Measurements from ENCODE around the gene ARNT2. TPM values are rescaled to one million over a fixed set of nuclear protein-coding genes. Genes with fewer than 3 reads are reported as not detected.

ARNT2 gene
- polyA plus RNA-seq, 1 of the 3 experiments (the other 2 are of a cell fraction), result 17.0 TPM

GRCh38 chr15:80587007-80587406 lies 182.8 kb downstream of the ARNT2 start:
- CTCF ChIA-PET, result interaction anchor here (1.0 to 1.9 kb wide), 2 partner anchors 19 to 189 kb away, joined by 4 to 8 read pairs; no protein-coding TSS in a partner anchor
- H3K4me1 ChIP-seq (ENCODE audit: control insufficient read depth in 1 of 2, insufficient read depth in 2 of 2, low read depth in 1 of 2, low read length in 1 of 2), result peaks cover 0 to 6% of the 10 kb centered on the region in 2 experiments; a peak in 2 of 4 replicates
- no peak overlapping the region for H3K4me2 ChIP-seq
- WGBS (ENCODE audit: low lambda C conversion rate), result 90% methylated on average over 2 of the region's 2 CpGs
- TF ChIP-seq EP300 (IDR thresholded peaks at IDR 0.05; ENCODE audit: borderline replicate concordance in 1 of 2, low read depth in 1 of 2, low read length in 1 of 2) (no peak), RAD21 (IDR thresholded peaks at IDR 0.05; ENCODE audit: low read length) (no peak), TEAD4 (IDR thresholded peaks at IDR 0.05; ENCODE audit: borderline replicate concordance, insufficient read depth) (no peak), IRF3 (IDR thresholded peaks at IDR 0.05; ENCODE audit: low read depth, low read length) (no peak)
- no peaks in the 10 kb centered on the region for H3K9me3 ChIP-seq
- no peak overlapping the region for H3K9ac ChIP-seq
- peaks cover 0 to 27% of the 10 kb centered on the region in 2 experiments for H3K36me3 ChIP-seq (replicated peaks in 1 of 2; ENCODE audit: control insufficient read depth in 1 of 2, insufficient read depth in 2 of 2, low read length in 1 of 2)
- no peaks in the 10 kb centered on the region for H3K27me3 ChIP-seq (ENCODE audit: insufficient read depth)
- no peak overlapping the region for H2AFZ ChIP-seq (ENCODE audit: low read depth)
- no peaks in the 10 kb centered on the region for H3K79me2 ChIP-seq (ENCODE audit: insufficient read depth)
- no peak for DNase-seq
- no peak overlapping the region for H3K4me3 ChIP-seq (ENCODE audit: low read depth in 2 of 2, low read length in 1 of 2)
- peaks cover 7% of the 10 kb centered on the region for H3F3A ChIP-seq (replicated peaks; ENCODE audit: insufficient read depth)
- POLR2A ChIA-PET, result interaction anchor here (0.6 kb wide), 1 partner anchor 10 kb away, joined by 6 read pairs; no protein-coding TSS in a partner anchor
- H4K20me1 ChIP-seq (ENCODE audit: insufficient read depth), result no peaks in the 10 kb centered on the region
- H3K27ac ChIP-seq (ENCODE audit: low read depth in 2 of 2, low read length in 1 of 2), result no peak overlapping the region
- no peaks in the 10 kb centered on the region for H3K9me2 ChIP-seq

GRCh38 chr15:80587816-80588456 lies 183.8 kb downstream of the ARNT2 start:
- Histone ChIP-seq H3K9ac (no peak overlapping the region), H3K4me2 (peak overlapping the region; percentile 25; the same call in 1 of the 2 replicates), H3K36me3 (replicated peaks in 1 of 2; ENCODE audit: control insufficient read depth in 1 of 2, insufficient read depth in 2 of 2, low read length in 1 of 2) (peaks cover 3 to 29% of the 10 kb centered on the region in 2 experiments), H3K79me2 (ENCODE audit: insufficient read depth) (no peaks in the 10 kb centered on the region), H3K27ac (ENCODE audit: low read depth in 2 of 2, low read length in 1 of 2) (peak overlapping the region in 1 of 2 experiments; percentile 55; a peak in 1 of 4 replicates), H2AFZ (ENCODE audit: low read depth) (no peak overlapping the region), H3K9me2 (no peaks in the 10 kb centered on the region), H3K4me1 (ENCODE audit: control insufficient read depth in 1 of 2, insufficient read depth in 2 of 2, low read depth in 1 of 2, low read length in 1 of 2) (peaks cover 0 to 6% of the 10 kb centered on the region in 2 experiments; a peak in 2 of 4 replicates), H3K4me3 (ENCODE audit: low read depth in 2 of 2, low read length in 1 of 2) (no peak overlapping the region), H3F3A (replicated peaks; ENCODE audit: insufficient read depth) (peaks cover 7% of the 10 kb centered on the region), H3K27me3 (ENCODE audit: insufficient read depth) (no peaks in the 10 kb centered on the region), H4K20me1 (ENCODE audit: insufficient read depth) (no peaks in the 10 kb centered on the region), H3K9me3 (no peaks in the 10 kb centered on the region)
- WGBS (ENCODE audit: low lambda C conversion rate), result 87% methylated on average over 8 of the region's 8 CpGs
- CTCF ChIA-PET, result interaction anchor here (1.0 kb wide), 1 partner anchor 188 kb away, joined by 4 read pairs; no protein-coding TSS in a partner anchor
- no peak for DNase-seq
- no peak for TF ChIP-seq CTCF (IDR thresholded peaks at IDR 0.05)
- TF ChIP-seq TAF1 (IDR thresholded peaks at IDR 0.05; ENCODE audit: borderline replicate concordance, low read depth, low read length), result no peak
- no peak for TF ChIP-seq MEF2A (IDR thresholded peaks at IDR 0.05; ENCODE audit: borderline replicate concordance, low read depth)
- no peak for TF ChIP-seq REST (IDR thresholded peaks at IDR 0.05; ENCODE audit: low read depth, low read length)
- TF ChIP-seq YY1 (IDR thresholded peaks at IDR 0.05; ENCODE audit: low read depth), result no peak
- no peak for TF ChIP-seq EP300 (IDR thresholded peaks at IDR 0.05; ENCODE audit: borderline replicate concordance in 1 of 2, low read depth in 1 of 2, low read length in 1 of 2)
- no peak for TF ChIP-seq RXRA (IDR thresholded peaks at IDR 0.05; ENCODE audit: borderline replicate concordance, low read depth)
- no peak for TF ChIP-seq RCOR1 (IDR thresholded peaks at IDR 0.05; ENCODE audit: low read length)
- TF ChIP-seq EZH2phosphoT487 (IDR thresholded peaks at IDR 0.05; ENCODE audit: borderline replicate concordance, low read depth), result no peak
- no peak for TF ChIP-seq FOXJ3 (CRISPR knock-in tag; IDR thresholded peaks at IDR 0.05)
- TF ChIP-seq JUND (IDR thresholded peaks at IDR 0.05), result no peak
- TF ChIP-seq TEAD4 (IDR thresholded peaks at IDR 0.05; ENCODE audit: borderline replicate concordance, insufficient read depth), result no peak
- POLR2A ChIA-PET, result no interaction called here
